ENCODE results near the gene CST7.

CST7 gene

DNA sequence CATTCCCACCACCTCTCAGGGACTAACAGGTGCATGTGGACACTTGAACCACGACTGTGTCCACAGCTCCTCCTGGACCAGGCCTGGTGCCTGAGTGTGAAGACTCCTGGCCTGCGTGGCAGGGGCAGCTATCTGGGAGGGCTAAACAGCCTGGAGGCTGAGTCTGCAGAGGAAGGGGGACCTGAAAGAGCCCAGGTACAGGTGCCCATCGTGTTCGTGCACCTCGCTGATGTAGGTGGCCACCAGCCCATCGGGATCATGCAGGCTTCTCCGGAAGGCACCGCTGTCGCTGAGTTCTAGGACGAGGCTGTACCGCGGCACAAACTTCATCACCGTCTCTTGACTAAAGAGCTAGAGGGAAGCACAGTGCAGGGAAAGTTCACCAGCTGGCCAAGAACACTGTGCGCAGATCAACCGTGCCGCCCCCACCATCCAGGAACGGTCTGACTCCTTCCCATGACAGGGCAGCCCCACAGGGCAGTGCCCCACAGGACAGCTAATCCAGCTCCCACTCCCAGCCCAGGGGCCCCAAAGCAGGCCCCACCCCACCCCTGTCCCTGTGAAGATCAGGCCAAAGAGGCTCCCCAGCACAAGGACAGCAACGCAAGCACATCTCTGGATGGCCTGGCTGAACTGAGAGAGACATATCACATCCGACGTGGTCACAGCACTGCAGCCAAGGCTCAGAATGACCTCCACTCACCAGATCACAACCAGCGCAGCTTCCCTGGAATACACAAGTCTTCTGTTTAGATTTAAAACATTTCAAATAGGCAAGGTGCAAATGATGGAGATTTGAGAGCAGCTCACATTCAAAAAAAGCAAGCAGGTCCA, 14.8 kb downstream of the CST7 start:
- no peak for DNase-seq (ENCODE audit: low read depth in 2 of 2, low spot score in 1 of 2)

GRCh38 chr20:24964506-24964840, 15.4 kb downstream of the CST7 start:
- DNase-seq (ENCODE audit: low read depth in 2 of 2, low spot score in 1 of 2) = no peak

DNA sequence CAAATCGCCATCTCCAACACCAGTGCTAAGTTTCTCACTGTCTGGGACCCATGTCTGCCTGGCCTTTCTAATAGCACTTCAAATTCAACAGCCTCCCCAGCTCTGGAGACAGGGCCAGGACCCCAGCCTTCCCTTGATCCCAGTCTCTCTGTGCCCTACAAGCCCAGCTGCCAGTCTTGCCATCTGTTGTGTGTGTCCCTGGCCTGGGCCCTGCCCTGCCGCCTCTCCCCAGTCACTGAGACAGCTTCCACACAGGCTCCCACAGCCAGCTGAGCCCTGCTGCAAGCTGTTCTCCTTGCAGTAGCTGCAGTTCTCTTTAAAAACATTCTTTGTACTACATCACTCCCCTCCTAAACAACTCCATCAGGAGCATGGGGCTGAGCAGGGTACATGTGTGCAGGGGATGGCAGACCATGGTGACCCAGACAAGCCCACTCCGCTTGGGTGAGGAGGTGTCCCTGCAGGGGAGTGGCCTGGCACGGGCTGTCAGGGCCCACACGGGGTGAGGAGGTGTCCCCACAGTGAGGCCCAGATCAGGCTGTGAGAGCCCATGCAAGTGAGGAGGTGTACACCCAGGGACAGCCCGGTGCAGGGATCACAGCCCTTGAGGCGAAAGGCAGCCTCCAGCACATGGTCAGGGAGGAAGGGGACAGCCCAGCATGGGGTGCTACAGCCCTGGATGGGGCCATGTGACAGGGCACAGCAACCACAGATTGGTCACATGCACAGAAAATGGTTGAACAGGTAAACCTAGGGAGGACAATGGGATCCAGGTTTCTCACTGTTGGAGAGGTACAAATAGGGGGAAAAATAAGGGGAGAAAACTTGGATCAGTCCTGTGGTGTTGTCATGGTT, 16.2 kb downstream of the CST7 start:
- no peak for DNase-seq (ENCODE audit: low read depth in 2 of 2, low spot score in 1 of 2)

DNA sequence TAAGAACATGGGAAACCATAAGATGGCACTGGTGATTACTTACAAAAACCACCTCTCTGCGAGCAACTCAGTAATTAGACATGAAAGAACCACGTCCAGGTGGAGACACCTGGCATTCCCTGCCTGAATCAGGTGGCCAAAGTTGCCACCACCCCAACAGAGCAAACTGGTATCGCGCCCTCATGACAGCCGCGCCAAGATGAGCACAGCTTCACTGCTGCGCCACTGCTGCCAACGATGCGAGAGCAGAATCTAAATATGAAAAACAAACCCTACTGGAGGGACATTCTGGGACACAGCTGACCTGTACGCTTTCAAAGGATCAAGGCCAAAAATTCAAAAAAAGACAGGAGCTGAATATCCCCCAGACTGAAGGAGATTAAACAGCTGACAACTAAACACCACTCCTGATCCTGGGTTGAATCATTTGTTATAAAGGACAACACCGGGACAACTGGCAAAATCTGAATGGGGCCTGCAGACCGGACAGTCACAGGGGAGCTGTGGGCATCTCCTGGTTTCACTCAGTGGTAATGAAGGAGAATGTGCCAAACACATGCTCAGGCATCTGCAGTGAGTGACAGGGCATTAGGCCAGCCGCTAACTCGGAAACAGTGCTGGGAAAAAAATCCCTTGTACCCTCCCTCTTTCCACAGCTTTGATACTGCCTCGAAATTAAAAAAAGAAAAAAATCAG, 17.4 kb downstream of the CST7 start:
- no peak for DNase-seq (ENCODE audit: low read depth in 2 of 2, low spot score in 1 of 2)

DNA sequence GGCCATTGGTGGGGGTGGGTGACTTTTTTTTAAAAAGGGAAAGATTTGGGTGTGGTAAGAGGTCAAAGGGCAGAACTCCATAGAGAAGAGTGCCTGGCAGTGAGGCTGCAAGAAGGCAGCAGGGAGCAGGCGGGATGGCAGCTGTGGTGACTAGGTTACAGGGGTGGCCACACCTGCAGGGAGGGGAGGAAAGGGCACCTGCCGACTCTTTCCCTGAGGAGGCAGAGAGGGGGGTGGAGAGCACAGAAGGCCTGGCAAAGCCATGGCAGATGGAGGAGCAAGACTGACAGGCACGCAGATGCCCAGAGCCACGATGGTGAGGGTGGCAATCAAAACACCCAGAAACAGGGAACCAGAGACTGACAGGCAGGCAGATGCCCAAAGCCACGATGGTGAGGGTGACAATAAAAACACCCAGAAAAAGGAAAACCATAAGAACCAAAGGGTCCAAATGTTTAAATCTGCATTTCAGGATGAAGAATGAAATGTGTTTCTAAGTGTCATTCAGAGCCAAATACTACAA, 19.3 kb downstream of the CST7 start:
- no peak for DNase-seq (ENCODE audit: low read depth in 2 of 2, low spot score in 1 of 2)

GRCh38 chr20:24969186-24970029, 20.3 kb downstream of the CST7 start:
- no peak for DNase-seq (ENCODE audit: low read depth in 2 of 2, low spot score in 1 of 2)

GRCh38 chr20:24970030-24970553, 21.0 kb downstream of the CST7 start:
- DNase-seq (ENCODE audit: low read depth in 2 of 2, low spot score in 1 of 2) = no peak

- DNase-seq (ENCODE audit: low read depth in 2 of 2, low spot score in 1 of 2) = no peak
Observed at GRCh38 chr20:24970754-24971153, 21.7 kb downstream of the CST7 start.

GRCh38 chr20:24971376-24972101, 22.5 kb downstream of the CST7 start:
- DNase-seq (ENCODE audit: low read depth in 2 of 2, low spot score in 1 of 2) = no peak

DNA sequence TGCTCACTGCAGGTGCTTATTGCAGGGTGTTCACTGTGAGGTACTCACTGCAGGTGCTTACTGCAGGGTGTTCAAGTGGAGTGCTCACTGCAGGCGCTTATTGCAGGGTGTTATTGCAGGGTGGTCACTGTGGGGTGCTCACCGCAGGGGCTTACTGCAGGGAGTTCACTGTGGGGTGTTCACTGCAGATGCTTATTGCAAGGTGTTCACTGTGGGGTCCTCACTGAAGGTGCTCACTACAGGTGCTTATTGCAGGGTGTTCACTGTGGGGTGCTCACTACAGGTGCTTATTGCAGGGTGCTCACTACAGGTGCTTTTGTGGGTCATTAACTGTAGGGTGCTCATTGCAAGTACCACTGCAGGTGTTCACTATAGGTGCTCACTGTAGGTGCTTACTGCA, 23.3 kb downstream of the CST7 start:
- DNase-seq (ENCODE audit: low read depth in 2 of 2, low spot score in 1 of 2) = no peak

GRCh38 chr20:24977336-24977735, 28.3 kb downstream of the CST7 start:
- no peak for DNase-seq (ENCODE audit: low read depth in 2 of 2, low spot score in 1 of 2)

DNA sequence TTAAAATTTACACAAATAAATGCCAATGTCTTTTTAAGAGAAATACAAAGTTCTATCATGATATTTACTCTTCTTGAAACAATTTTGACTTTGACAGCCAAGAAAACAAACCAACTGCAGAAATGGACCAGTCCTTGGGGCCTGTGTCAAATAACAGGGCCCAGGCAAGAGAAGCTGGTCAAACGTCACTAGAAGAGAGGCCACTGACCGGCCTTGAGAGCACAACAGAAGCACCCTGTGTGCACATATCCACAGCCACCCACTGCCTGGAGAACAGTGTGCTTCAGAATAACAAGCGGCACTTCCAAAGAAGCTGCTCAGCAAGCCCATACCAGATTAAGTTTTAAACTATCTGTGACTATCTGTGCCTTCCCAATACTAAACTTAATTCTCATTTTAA, 28.7 kb downstream of the CST7 start:
- DNase-seq (ENCODE audit: low read depth in 2 of 2, low spot score in 1 of 2) = no peak

GRCh38 chr20:24978513-24978912, 29.4 kb downstream of the CST7 start:
- no peak for DNase-seq (ENCODE audit: low read depth in 2 of 2, low spot score in 1 of 2)

GRCh38 chr20:24979036-24979960, 30.2 kb downstream of the CST7 start:
- no peak for DNase-seq (ENCODE audit: low read depth in 2 of 2, low spot score in 1 of 2)

- no peak for DNase-seq (ENCODE audit: low read depth in 2 of 2, low spot score in 1 of 2)
Observed at GRCh38 chr20:24980291-24981053, 31.4 kb downstream of the CST7 start.

DNA sequence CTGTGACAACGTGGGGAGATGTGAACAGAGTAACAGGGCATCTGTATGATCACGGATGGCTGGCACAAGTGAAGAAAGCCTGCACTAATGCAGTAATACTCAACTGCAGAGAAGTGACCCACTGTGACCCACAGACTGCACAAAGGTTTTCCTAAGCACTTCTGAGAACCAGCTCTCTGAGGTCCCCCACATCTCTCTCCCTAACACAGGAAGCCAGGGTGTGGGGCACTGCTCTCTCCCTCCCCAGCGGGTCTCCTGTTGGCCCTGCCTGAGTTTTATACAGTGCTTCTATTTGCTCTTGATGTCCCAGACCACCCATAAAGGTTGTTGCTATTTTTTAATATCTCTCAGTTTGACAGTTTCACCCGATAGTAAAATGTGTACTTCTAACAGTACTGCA, 32.2 kb downstream of the CST7 start:
- no peak for DNase-seq (ENCODE audit: low read depth in 2 of 2, low spot score in 1 of 2)

GRCh38 chr20:24981790-24982189, 32.7 kb downstream of the CST7 start:
- DNase-seq (ENCODE audit: low read depth in 2 of 2, low spot score in 1 of 2) = no peak

- DNase-seq (ENCODE audit: low read depth in 2 of 2, low spot score in 1 of 2) = no peak
Observed at GRCh38 chr20:24983896-24984295, 34.8 kb downstream of the CST7 start.
